HG03045 (cell line): ENCODE data around the gene BMPR1A.
A peak's percentile ranks its signal among the peaks of the same experiment; 100 is the strongest.
"Not testable (repeated sequence)": the region's sequence is repeated elsewhere in the genome, so short reads cannot be mapped to it uniquely, and the experiment has no call there.

ENCODE experiments used
- ATAC-seq: cut with Tn5 transposase; IDR thresholded peaks from one replicate; pipeline ENCODE4 v1.9.1; 2021; ENCODE audit warnings: mild to moderate bottlenecking, moderate library complexity; ENCODE audit not compliant: unreplicated experiment

BMPR1A gene

DNA sequence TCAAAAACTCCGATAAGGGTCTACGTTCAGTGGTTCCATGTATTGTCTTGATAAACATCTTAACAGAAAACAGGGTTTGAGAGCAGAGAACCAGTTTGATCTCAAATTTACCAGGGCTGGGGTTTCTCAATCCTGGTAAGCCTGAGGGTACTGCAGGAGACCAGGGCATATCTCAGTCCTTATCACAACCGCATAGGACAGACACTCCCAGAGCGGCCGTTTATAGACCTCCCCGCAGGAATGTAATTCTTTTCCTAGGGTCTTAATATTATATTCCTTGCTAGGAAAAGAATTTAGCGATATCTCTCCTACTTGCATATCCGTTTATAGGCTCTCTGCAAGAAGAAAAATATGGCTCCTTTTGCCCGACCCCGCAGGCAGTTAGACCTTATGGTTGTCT is 196.3 kb downstream of the BMPR1A start:
- ATAC-seq, result not testable (repeated sequence)

DNA sequence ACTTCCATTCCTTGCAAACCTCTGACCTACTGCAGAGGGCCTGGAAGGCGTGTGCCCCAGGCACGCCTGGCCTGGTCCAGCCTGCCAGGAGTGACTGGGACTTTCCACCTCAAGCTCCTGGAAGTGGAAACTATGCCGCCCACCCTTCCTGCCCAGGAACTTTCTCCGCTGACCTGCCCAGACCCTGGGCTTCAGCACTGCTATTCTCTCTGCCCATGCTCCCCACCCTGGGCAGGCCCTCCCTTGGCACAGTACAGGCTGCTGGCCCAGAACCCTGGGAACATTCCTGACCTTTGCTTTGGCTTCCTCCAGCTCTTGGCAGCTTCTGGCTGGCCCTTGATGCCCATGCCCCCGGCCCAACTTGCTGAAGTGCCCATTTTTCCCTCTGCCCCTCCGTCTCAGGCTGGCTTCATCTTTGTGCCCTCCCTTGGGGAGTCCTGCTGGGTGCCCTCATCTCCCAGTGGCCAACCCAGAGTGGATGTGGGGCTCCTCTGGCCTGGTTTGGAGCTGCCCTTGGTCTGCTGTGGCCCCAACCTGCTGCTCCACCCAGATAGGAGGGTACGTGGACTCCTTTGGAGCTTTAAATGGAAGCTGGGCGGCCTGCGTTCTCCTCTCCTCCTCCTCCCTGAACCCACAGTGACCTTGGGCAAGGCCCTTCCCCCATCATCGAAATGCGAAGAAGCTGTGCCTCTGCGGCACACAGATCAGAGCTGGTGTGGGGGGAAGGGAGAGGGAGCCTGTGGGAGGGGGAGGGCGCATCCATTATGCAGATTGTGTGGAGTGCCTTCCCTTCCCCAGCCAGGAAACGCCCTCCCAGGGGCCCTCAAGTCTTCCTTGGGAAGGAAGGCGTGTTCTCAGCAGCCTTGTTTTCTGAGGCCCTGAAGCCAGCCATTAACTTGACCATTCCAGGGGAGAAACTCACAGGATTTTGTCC is 197.6 kb downstream of the BMPR1A start:
- no peak for ATAC-seq

DNA sequence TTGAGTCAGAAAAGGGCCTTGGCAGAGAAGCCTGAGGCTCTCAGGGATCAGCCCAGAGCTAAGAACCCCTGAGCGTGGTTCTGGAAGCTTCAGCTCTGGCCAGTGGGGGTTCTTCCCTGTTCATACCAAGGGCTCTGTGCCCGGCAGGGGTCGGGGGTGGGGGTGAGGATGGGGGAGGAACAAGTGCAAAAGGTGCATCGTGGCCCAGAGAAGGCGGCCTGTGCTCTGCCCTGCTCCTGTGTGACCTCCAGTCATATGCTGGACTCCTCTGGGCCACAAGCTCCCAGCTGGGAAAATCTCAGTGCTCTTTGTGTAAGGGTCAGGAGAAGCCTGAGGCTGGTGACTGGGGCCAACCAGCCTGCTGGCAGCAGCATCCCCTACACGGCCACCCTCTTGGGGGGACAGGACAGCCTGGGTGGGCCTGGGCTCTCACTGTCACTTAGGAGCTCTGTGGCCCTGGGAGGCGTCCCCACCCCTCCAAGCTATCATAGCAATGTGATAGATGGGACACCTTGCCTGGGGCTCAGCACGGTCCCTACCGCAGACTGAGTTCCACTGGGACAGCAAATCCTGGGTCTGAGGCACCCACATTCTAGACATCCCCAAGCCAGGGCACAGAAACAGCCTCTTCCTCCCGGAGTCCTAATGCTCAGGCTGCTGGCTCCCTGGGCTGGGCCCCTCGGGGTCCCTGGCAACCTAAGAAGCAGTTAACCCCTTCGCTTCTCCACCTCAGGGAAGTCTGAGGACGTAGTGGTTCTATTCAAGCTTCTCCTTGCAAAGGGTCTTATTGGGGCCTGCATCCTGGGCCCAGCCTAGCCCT is 198.5 kb downstream of the BMPR1A start:
- no peak for ATAC-seq

DNA sequence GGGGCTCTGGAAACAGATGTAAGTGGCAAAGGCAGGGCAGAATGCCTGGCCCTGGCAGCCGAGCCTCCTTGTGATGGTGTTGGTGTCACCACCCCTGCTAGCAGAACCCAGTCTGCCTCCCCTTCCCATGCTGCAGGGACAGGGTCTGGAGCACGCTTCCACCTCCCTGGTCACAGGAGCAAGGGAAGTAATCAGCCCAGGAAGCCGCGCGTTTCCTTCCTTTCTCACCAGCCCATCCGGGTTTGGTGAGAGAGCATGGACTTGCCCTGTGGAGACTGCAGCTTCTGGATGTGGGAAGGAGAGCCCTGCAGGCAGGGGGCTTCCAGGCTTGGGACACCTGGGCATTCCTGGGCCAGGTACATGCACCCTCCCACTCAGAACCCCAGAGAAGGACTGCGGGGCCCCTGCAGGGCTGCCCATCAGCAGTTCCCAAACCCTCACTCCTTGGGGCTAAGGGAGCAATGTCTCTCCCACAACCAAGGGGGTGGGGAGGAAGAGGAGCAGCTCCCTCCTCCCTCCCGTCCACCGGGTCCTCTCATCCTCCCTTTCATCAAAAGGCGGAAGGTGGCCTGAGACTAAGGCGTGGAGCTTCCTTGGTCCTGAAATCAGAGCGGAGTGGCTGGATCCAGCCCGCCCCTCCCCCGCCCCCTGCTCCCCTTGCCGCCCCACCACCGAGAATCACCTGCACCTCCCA is 199.2 kb downstream of the BMPR1A start:
- no peak for ATAC-seq

DNA sequence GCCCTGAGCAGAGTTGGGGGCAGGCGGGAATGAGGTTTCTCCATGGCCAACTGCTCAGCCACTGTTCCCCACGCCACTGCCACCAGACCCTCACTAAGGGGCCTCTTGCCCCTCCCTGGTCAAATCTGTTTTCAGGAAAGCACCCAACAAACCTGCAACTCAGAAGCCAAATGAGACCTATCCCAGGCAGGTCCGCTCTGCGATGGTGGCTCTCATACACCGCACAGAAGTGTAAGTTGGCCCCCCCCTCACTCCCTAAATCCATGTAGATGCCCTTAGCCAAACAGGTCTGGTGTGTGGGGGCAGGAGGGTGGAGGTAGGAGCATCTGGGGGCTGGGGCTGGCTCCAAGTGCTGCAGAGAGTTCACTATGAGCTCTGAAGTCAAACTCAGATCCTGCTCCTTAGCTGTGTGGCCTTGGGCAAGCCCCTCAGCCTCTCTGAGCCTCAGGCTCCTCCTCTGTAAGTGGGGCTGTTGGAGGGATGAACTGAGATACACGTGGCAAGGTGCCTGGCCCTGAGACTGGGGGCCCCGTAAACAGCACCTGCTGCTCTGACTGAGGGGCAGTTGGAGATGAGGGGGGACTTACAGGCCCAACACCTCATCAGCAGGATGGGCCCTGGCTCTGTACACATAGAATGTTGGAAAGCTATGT is 199.9 kb downstream of the BMPR1A start:
- no peak for ATAC-seq

DNA sequence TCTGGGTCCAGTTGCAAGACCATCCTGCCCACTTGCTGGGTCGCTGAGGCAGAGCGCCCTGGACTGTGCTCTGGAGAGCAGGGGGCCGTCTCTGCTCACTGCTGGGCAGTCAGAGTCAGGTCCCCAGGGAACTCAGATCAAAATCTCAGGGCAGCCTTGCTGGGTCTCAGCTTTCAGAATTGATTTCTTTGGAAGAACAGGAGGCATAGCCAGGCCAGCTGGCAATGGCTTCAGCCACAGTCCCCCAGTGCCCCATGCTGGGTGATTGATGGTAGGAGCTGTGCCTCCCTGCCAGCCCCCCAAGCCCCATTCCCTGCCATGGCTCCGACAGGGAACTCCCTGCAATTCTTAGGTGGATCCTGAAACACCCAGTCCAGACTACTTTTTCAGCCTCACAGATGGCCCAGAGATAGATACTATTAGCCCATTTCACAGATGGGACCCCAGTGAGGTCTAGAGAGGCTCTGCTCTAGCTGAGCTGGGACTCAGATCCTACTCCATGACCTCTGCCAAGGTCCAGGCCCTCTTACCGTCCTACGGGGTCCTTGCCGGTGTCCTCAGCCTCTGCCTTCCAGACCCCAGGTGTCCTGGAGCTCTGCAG is 200.5 kb downstream of the BMPR1A start:
- no peak for ATAC-seq

DNA sequence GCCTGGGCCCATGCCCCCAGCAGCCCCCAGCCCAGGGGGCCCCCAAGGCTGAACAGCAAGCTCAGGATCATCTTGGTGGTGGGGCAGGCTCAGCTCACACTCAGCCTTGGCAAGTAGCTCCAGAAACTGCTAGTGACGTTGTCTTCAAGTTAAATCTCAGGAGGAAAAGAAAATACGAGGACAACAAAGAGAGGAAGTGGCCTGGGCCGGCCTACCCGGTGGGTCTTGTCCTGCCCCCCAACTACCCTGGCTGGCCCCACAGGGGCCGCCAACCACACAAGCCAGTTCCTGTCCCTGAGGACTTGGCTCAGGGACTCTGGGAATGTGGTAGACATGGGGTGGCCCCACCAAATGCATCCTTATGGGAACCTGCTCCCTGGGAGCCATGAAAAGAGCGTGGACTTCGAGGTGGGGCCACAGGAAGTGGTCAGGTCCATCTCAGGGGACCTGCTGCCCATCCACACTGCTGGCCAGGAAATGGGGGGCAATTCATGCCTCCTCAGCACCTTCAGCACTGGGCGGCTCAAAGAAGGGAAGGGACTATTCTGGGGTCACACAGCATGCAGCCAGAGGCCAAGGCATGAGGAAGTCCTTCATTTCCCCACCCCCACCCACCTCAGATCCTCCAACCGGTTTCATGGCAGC is 201.2 kb downstream of the BMPR1A start, which contains the start of gene MMRN2:
TSS of gene MMRN2 (minus strand) at position 145 of the 645 bp plus-strand sequence. CDS start at position 71, 74 bp downstream.
- ATAC-seq, result no peak

DNA sequence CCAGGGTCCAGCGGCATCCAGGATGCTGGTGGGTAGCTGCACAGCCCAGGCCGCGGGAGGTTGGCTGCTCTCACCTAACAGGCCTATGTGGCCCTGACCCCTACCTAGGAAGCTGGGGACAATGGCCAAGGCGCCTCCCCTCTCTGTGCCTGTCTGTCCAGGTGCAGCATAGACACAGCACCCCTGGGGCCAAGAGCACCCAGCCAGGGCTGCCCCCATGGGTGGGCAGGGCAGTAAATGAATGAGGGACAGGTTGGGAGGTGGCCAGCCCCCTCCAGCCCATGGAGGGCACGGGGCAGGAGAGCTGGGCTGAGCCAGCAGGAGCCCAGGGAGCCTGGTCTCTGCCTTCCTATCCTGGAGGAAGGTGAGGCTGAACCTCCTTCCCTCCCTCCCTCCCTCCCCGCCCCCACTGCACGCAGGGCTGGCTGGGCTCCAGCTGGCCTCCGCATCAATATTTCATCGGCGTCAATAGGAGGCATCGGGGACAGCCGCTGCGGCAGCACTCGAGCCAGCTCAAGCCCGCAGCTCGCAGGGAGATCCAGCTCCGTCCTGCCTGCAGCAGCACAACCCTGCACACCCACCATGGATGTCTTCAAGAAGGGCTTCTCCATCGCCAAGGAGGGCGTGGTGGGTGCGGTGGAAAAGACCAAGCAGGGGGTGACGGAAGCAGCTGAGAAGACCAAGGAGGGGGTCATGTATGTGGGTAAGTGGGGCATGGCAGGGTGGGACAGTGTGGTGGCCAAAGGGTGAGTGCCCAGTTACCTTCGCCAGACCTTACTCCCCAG is 201.9 kb downstream of the BMPR1A start, which contains the start of gene SNCG:
TSS of gene SNCG (plus strand) at position 484 of the 785 bp plus-strand sequence. CDS start at position 583, 99 bp downstream.
- no peak for ATAC-seq

DNA sequence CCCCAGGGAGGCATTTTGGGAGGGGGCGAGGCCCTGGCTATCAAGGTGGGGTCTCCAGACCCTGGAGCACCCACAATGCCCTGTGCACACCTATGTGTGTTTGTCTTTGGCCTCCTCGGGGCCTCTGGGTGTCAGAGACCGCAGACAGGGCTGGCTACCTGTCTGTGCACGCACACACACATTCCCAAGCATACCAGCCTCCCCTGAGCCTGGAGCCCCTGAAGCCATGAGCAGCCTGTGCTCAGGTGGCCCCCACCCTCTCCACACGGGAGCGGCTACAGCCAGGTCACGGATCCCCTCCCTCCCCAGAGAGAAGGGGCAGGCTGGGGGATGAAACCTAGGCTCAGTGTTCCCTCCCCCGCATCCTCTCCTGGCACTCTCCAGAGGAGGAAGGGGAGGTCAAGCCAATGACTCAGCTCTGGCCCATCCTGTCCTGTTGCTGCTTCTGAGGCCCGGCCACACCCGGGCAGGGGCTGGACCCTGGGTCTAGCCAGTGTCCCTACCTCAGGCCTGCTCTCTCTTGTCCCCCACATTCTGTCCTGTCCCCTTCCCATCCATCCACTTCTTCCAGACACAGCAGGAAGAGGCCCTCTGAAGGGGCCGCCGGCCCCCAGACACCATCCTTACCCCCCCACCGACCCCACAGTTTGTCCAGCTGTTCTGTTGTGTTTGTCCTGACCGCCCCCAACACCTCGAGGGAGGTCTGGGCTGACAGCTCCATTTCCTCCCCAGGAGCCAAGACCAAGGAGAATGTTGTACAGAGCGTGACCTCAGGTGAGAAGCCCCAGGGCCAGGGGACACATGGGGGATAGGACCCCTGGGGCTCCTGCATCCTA is 202.7 kb downstream of the BMPR1A start:
- no peak for ATAC-seq

DNA sequence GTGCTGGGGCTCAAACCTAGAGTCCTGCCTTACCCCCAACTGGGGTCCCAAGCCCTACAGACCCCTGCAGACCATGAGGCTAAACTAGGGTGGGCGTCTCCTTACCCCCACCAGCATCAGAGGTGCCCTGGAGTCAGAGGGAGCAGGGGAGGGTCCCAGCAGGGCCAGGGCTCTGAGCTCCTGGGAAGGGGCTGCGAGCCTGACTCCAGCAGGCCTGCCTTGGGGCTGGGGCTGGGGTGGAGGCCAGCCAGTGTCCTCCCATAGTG is 203.3 kb downstream of the BMPR1A start:
- no peak for ATAC-seq

DNA sequence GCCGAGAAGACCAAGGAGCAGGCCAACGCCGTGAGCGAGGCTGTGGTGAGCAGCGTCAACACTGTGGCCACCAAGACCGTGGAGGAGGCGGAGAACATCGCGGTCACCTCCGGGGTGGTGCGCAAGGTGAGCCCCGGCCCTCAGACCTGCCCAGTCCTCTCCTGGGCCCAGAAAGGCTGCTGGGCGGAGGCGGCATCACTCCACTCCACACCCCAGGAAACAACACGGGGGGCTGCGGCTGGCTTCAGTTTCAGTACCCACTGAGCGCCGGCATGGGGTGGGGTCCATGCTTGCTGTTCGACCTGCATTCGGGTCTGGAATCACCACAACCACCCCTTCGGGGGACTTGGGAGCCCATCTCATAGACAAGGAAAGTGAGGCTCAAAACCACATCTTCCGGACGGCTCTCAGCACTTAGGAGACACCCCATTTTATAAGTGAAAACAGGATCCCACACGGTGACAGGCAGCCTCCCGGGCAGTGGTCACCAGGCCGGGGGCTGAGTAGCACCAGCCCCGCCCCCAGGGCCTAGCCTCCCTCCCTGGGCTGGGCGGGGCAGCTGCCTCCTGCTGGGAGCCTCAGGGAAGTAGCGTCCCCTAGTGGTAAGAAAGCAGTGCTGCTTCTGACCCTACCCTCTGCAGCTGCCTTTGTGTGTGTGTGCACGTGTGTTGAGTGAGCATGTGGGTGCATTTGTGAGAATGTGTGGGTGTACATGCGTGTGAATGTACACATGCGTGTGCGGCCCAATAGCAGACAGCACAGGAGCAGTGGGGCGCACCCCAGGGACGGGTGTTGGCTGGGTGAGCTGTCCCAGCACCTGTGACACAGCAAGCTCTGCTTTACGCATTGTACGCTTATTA is 203.8 kb downstream of the BMPR1A start:
- ATAC-seq, result peak; percentile 47

DNA sequence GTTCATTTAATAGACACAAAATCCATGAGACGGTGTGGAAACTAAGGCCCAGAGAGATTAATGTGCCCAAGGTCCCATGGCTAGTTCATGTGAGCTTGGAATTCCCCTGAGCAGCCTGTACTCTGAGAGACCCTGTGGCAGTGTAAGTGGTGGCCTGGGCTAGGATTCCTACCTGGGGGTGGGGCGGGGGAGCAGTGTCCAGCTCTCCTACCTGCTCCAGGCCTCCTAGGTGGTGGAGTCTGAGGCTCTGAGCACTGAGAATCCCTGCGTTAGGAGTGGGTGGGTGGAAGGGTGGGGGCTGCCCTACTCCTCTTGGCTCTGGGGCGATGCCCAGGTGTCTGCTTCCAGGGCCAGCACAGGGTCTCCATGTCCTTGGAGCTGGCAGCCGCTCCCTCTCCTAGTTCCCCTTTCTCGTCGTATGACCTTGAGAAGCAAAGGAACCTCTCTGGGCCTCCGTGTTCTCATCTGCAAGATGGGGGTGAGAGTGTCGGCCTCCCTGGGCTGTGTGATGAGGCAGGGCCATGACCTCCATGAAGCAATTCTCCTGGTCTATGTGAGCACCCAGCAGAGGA is 204.5 kb downstream of the BMPR1A start:
- ATAC-seq, result no peak

DNA sequence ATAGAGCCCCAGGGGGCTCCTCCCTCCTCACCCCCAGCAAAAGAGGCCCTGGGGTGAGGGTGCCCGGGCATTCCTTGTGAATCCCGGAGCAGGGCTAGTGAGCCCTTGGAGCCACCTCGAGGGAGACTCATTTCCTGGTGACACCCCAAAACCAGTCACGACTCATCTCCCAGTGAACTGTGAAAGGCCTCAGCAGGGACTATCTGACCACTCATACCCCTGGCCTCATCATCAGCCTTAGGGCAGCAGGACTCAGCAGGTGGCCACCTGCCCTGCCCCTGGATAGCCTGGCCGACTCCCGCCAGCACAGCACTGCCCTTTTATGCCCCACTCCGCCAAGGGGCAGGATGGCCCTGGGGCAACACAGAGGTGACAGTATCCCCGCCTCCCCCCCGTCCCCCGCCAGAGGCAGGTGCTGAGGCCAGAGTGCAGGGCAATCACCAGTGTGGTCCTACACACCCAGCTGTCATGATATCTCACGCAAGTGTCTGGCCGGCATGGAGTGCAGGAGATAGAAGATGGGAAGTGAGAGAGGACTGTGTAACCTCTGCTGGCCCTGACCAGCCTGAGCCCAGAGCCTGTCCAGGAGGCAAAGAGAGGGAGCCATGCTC is 205.2 kb downstream of the BMPR1A start:
- ATAC-seq, result no peak

DNA sequence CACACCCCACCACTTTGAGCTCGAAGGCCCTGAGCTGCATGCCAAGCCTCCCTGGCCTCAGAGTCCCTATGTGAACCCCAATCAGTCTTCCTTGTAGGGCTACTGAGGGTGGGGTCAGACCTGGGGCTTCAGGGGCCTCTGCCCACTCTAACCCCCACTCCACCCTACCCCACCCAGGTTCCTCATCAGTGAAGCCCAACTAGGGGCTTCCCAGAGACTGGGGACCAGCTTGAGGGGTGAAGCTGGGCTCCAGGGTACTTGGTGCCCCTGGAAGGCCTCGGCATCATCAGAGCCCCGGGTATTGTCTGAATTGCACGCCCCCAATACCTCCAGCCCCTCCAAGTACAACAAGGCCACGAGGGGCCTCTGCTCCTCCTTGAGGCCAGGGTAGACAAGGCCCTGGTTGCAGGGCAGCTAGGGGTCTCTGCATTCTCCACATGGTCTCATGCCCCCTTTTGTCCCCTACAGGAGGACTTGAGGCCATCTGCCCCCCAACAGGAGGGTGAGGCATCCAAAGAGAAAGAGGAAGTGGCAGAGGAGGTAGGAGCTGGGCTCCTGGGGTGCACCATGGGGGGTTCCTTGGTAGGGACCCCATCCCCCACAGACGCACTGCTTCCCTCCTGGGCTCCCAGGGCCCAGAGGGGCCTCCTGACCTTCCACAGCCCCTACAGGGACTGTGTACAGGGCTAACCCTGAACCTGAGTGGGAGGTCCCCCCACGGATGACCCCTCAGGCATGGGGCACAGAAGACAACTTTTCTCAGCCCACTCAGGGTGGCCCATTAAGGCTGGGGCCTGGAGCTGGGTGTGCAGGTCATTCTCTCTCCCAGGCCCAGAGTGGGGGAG is 205.9 kb downstream of the BMPR1A start:
- no peak for ATAC-seq

DNA sequence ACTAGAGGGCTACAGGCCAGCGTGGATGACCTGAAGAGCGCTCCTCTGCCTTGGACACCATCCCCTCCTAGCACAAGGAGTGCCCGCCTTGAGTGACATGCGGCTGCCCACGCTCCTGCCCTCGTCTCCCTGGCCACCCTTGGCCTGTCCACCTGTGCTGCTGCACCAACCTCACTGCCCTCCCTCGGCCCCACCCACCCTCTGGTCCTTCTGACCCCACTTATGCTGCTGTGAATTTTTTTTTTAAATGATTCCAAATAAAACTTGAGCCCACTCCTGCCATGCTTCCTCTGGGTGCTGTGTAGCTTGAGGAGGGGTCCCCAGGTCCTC is 206.5 kb downstream of the BMPR1A start:
- ATAC-seq, result no peak
